ENCODE data around the gene CEBPA.

GRCh38 chr19:33273881-33274662 lies 28.3 kb downstream of the CEBPA start:
- no peak for TF ChIP-seq CTCF (IDR thresholded peaks at IDR 0.05)
- TF ChIP-seq EP300 (IDR thresholded peaks at IDR 0.05), result no peak

Data from suprapubic skin (tissue), 3 donors.